ENCODE measurements around the gene STN1.

DNA sequence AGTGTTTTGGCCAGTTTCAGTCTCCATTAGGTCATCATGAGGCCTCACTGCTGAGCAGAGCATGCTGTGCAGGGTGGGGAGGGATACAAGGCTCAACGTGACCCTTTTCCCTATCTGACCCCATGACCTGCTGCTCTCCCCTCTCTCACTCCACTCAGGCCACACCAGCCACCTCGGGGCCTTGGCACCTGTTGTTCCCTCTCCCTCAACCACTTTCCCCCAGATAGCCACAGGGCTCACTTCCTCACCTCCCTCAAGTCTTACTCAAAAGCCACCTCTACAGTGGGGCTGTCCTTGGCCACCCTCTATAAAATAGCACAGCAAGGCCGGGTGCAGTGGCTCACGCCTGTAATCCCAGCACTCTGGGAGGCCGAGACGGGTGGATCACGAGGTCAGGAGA lies 76.5 kb downstream of the STN1 start:
- TF ChIP-seq CTCF (IDR thresholded peaks at IDR 0.05; ENCODE audit: low read length) (no peak), EZH2 (IDR thresholded peaks at IDR 0.05; ENCODE audit: borderline replicate concordance, low read length) (no peak)

Measured in OCI-LY1 (cell line).